Measurements from ENCODE around the gene DIO1. TPM values are rescaled to one million over a fixed set of nuclear protein-coding genes. Genes with fewer than 3 reads are reported as not detected.

DIO1 gene
- total and polyA plus RNA-seq, 2 donors (not counting 1 experiment from before 2014, with no cell fraction given), result not detected

DNA sequence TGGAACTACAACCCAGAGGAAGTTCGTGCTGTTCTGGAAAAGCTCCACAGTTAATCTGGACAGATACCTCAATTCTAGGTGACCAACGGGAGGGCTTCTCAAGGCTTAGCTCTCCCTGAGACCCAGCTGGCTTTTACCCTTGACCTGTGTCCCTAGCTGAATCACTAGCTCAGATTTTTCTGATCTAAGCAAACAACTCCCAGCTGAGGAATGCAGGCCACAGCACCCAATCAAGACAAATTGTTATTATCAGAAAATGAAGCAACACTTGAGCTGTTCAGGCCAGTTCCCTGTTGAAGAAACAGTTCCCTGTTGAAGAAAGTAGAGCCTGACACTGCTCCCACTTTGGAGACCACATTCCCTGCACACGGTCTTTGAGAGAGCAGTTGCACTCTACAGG is 16.0 kb downstream of the DIO1 start:
- CTCF ChIA-PET, result no interaction called here
- Mint-ChIP-seq H3K9me3 (ENCODE audit: insufficient read depth) (no peaks in the 10 kb centered on the region), H3K4me3 (no peak overlapping the region), H3K27ac (no peak overlapping the region), H3K4me1 (no peaks in the 10 kb centered on the region), H3K27me3 (no peaks in the 10 kb centered on the region)
- no peak for TF ChIP-seq EZH2 (IDR thresholded peaks at IDR 0.05; ENCODE audit: borderline replicate concordance, insufficient read depth, low read depth, low read length, poor library complexity, severe bottlenecking)
- TF ChIP-seq, protein P1, sequence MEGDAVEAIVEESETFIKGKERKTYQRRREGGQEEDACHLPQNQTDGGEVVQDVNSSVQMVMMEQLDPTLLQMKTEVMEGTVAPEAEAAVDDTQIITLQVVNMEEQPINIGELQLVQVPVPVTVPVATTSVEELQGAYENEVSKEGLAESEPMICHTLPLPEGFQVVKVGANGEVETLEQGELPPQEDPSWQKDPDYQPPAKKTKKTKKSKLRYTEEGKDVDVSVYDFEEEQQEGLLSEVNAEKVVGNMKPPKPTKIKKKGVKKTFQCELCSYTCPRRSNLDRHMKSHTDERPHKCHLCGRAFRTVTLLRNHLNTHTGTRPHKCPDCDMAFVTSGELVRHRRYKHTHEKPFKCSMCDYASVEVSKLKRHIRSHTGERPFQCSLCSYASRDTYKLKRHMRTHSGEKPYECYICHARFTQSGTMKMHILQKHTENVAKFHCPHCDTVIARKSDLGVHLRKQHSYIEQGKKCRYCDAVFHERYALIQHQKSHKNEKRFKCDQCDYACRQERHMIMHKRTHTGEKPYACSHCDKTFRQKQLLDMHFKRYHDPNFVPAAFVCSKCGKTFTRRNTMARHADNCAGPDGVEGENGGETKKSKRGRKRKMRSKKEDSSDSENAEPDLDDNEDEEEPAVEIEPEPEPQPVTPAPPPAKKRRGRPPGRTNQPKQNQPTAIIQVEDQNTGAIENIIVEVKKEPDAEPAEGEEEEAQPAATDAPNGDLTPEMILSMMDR (IDR thresholded peaks at IDR 0.05), result no peak
- Histone ChIP-seq H3K36me3 (replicated peaks in 1 of 2; ENCODE audit: control extremely low read depth in 1 of 2, control insufficient read depth in 1 of 2, extremely low read depth in 1 of 2, insufficient read depth in 2 of 2, low read length in 1 of 2) (peaks cover 0 to 8% of the 10 kb centered on the region in 2 experiments), H3K27me3 (replicated peaks in 1 of 4; ENCODE audit: control extremely low read depth in 1 of 4, control insufficient read depth in 3 of 4, insufficient read depth in 4 of 4, low read length in 3 of 4) (no peaks in the 10 kb centered on the region), H3K79me2 (ENCODE audit: control insufficient read depth, insufficient read depth, low read length) (no peaks in the 10 kb centered on the region), H3K9ac (ENCODE audit: low read length) (no peak overlapping the region), H3K4me1 (ENCODE audit: control insufficient read depth in 2 of 2, insufficient read depth in 2 of 2, low read length in 2 of 2) (no peaks in the 10 kb centered on the region), H3K9me3 (ENCODE audit: control extremely low read depth in 1 of 3, control insufficient read depth in 2 of 3, insufficient read depth in 1 of 3, low read length in 2 of 3) (no peaks in the 10 kb centered on the region), H3K27ac (ENCODE audit: low read length in 2 of 2) (no peak overlapping the region), H2AFZ (ENCODE audit: insufficient read depth, low read depth, low read length, poor library complexity, severe bottlenecking) (no peak overlapping the region), H3K4me3 (ENCODE audit: control extremely low read depth in 1 of 5, extremely low read depth in 1 of 5, insufficient read depth in 1 of 5, low read depth in 2 of 5, low read length in 4 of 5) (no peak overlapping the region), H4K20me1 (ENCODE audit: control insufficient read depth, insufficient read depth, low read length, poor library complexity, severe bottlenecking) (no peaks in the 10 kb centered on the region), H3K4me2 (replicated peaks; ENCODE audit: low read depth, low read length, poor library complexity, severe bottlenecking) (no peak overlapping the region)
- intact Hi-C loops (cut with micrococcal nuclease), result no loop called here
- WGBS (ENCODE audit: insufficient coverage), result 100% methylated on average over 3 of the region's 3 CpGs
- no peak for ATAC-seq (ENCODE audit: low read depth)
- POLR2A ChIA-PET, result no interaction called here
- DNase-seq, result no peak

- DNase-seq (no peak), ATAC-seq (ENCODE audit: low read depth) (no peak)
- Histone ChIP-seq H3K79me2 (ENCODE audit: control insufficient read depth, insufficient read depth, low read length) (no peaks in the 10 kb centered on the region), H3K4me2 (replicated peaks; ENCODE audit: low read depth, low read length, poor library complexity, severe bottlenecking) (no peak overlapping the region), H3K36me3 (replicated peaks in 1 of 2; ENCODE audit: control extremely low read depth in 1 of 2, control insufficient read depth in 1 of 2, extremely low read depth in 1 of 2, insufficient read depth in 2 of 2, low read length in 1 of 2) (peaks cover 0 to 8% of the 10 kb centered on the region in 2 experiments), H3K27ac (ENCODE audit: low read length in 2 of 2) (no peak overlapping the region), H3K4me3 (ENCODE audit: control extremely low read depth in 1 of 5, extremely low read depth in 1 of 5, insufficient read depth in 1 of 5, low read depth in 2 of 5, low read length in 4 of 5) (no peak overlapping the region), H2AFZ (ENCODE audit: insufficient read depth, low read depth, low read length, poor library complexity, severe bottlenecking) (no peak overlapping the region), H3K9ac (ENCODE audit: low read length) (no peak overlapping the region), H4K20me1 (ENCODE audit: control insufficient read depth, insufficient read depth, low read length, poor library complexity, severe bottlenecking) (no peaks in the 10 kb centered on the region), H3K9me3 (ENCODE audit: control extremely low read depth in 1 of 3, control insufficient read depth in 2 of 3, insufficient read depth in 1 of 3, low read length in 2 of 3) (no peaks in the 10 kb centered on the region), H3K27me3 (replicated peaks in 1 of 4; ENCODE audit: control extremely low read depth in 1 of 4, control insufficient read depth in 3 of 4, insufficient read depth in 4 of 4, low read length in 3 of 4) (no peaks in the 10 kb centered on the region), H3K4me1 (ENCODE audit: control insufficient read depth in 2 of 2, insufficient read depth in 2 of 2, low read length in 2 of 2) (no peaks in the 10 kb centered on the region)
- TF ChIP-seq, protein P1 (IDR thresholded peaks at IDR 0.05), result no peak
- Mint-ChIP-seq H3K4me1 (no peaks in the 10 kb centered on the region), H3K4me3 (no peak overlapping the region), H3K27ac (no peak overlapping the region), H3K9me3 (ENCODE audit: insufficient read depth) (no peaks in the 10 kb centered on the region), H3K27me3 (no peaks in the 10 kb centered on the region)
- intact Hi-C loops (cut with micrococcal nuclease), result no loop called here
- POLR2A ChIA-PET, result no interaction called here
- WGBS (ENCODE audit: insufficient coverage), result 100% methylated on average over 1 of the region's 4 CpGs
- CTCF ChIA-PET, result no interaction called here
Measured at GRCh38 chr1:53911442-53911841, 17.5 kb downstream of the DIO1 start.
